Measurements from ENCODE around the gene EXOSC5. TPM values are rescaled to one million over a fixed set of nuclear protein-coding genes. Genes with fewer than 3 reads are reported as not detected.

EXOSC5 gene
- total and polyA plus RNA-seq, 9 of the 15 experiments (the other 6 are each of a cell fraction or from before 2014, with no cell fraction given): 10.9 to 75.5 (median 37.8) TPM

- TF ChIP-seq ETV6 (IDR thresholded peaks at IDR 0.05; ENCODE audit: borderline replicate concordance in 1 of 2, low read depth in 2 of 2, low read length in 1 of 2): no peak
- TF ChIP-seq ETV6 (CRISPR knock-in tag; IDR thresholded peaks at IDR 0.05; ENCODE audit: borderline replicate concordance): no peak
- TF ChIP-seq BCLAF1 (IDR thresholded peaks at IDR 0.05; ENCODE audit: borderline replicate concordance in 1 of 2, control insufficient read depth in 1 of 2, low read depth in 2 of 2, low read length in 1 of 2): no peak
- TF ChIP-seq JUN (IDR thresholded peaks at IDR 0.05; ENCODE audit: borderline replicate concordance, low read depth, low read length): peak; percentile 82
- TF ChIP-seq JUN (CRISPR knock-in tag; IDR thresholded peaks at IDR 0.05; ENCODE audit: borderline replicate concordance): no peak
- TF ChIP-seq ZNF134 (CRISPR knock-in tag; conservative IDR thresholded peaks at IDR 0.05): no peak
- 0 out of 2 replicates have a peak, but pooled peaks have one; percentile 19 for TF ChIP-seq ARID4B (CRISPR knock-in tag; IDR thresholded peaks at IDR 0.05)
- no peak for TF ChIP-seq ZNF699 (CRISPR knock-in tag; IDR thresholded peaks at IDR 0.05; ENCODE audit: insufficient replicate concordance)
- peak; percentile 43; the same call in 1 of the 2 replicates for TF ChIP-seq GABPA (tag; conservative IDR thresholded peaks at IDR 0.05; ENCODE audit: low read depth)
- no peak for TF ChIP-seq BRD9 (IDR thresholded peaks at IDR 0.05; ENCODE audit: low read depth, partially characterized antibody)
- peak; percentile 55 for TF ChIP-seq MAFK (IDR thresholded peaks at IDR 0.05; ENCODE audit: low read length)
- no peak for TF ChIP-seq ZNF212 (CRISPR knock-in tag; IDR thresholded peaks at IDR 0.05)
- peak; percentile 59 for TF ChIP-seq ZNF121 (CRISPR knock-in tag; conservative IDR thresholded peaks at IDR 0.05)
- TF ChIP-seq NRF1 (conservative IDR thresholded peaks at IDR 0.05 in 1 of 2, IDR thresholded peaks at IDR 0.05 in 1 of 2): peak; percentile 39 to 50; a peak in 3 of 4 replicates
- TF ChIP-seq FOXM1 (IDR thresholded peaks at IDR 0.05; ENCODE audit: low read depth): peak; percentile 39; the same call in 1 of the 2 replicates
- no peak for TF ChIP-seq FOXM1 (CRISPR knock-in tag; IDR thresholded peaks at IDR 0.05; ENCODE audit: low read depth)
- peak; percentile 80 for TF ChIP-seq SPI1 (IDR thresholded peaks at IDR 0.05; ENCODE audit: borderline replicate concordance, low read depth, low read length)
Measured at GRCh38 chr19:41367848-41368301, 29.3 kb downstream of the EXOSC5 start (continued).
